Measurements from ENCODE around the gene RTL1. TPM values are rescaled to one million over a fixed set of nuclear protein-coding genes. Genes with fewer than 3 reads are reported as not detected.
A peak's percentile ranks its signal among the peaks of the same experiment; 100 is the strongest.

RTL1 gene
- polyA plus RNA-seq, 1 experiment = not detected

- CTCF ChIA-PET = interaction anchor here (0.6 to 2.4 kb wide), 2 partner anchors 9 to 231 kb away, joined by 3 to 7 read pairs; no protein-coding TSS in a partner anchor
- POLR2A ChIA-PET = no interaction called here
These were observed 65.6 kb downstream of the RTL1 start for GRCh38 chr14:100837805-100838350.

GRCh38 chr14:100836941-100837804 is 66.3 kb downstream of the RTL1 start:
- Histone ChIP-seq H3K9me3 (ENCODE audit: control insufficient read depth, insufficient read depth, low read length) (no peaks in the 10 kb centered on the region), H3K27me3 (ENCODE audit: control insufficient read depth, insufficient read depth, low read length) (no peaks in the 10 kb centered on the region), H3K27ac (ENCODE audit: low read depth, low read length) (peak overlapping the region; percentile 11), H3K4me3 (ENCODE audit: low read depth, low read length) (no peak overlapping the region)
- ChIA-PET POLR2A (no interaction called here), CTCF (interaction anchor here (0.6 kb wide), 1 partner anchor 230 kb away, joined by 3 read pairs; no protein-coding TSS in a partner anchor)
- no peak for TF ChIP-seq CTCF (IDR thresholded peaks at IDR 0.05; ENCODE audit: low read depth, low read length)
- DNase-seq (ENCODE audit: low read depth, low spot score) = no peak

More at GRCh38 chr14:100837805-100838350, 65.6 kb downstream of the RTL1 start:
- Histone ChIP-seq H3K9me3 (ENCODE audit: control insufficient read depth, insufficient read depth, low read length) (no peaks in the 10 kb centered on the region), H3K27me3 (ENCODE audit: control insufficient read depth, insufficient read depth, low read length) (no peaks in the 10 kb centered on the region), H3K27ac (ENCODE audit: low read depth, low read length) (peak overlapping the region; percentile 11), H3K4me3 (ENCODE audit: low read depth, low read length) (no peak overlapping the region)
- no peak for TF ChIP-seq CTCF (IDR thresholded peaks at IDR 0.05; ENCODE audit: low read depth, low read length)
- DNase-seq (ENCODE audit: low read depth, low spot score) = no peak

DNA sequence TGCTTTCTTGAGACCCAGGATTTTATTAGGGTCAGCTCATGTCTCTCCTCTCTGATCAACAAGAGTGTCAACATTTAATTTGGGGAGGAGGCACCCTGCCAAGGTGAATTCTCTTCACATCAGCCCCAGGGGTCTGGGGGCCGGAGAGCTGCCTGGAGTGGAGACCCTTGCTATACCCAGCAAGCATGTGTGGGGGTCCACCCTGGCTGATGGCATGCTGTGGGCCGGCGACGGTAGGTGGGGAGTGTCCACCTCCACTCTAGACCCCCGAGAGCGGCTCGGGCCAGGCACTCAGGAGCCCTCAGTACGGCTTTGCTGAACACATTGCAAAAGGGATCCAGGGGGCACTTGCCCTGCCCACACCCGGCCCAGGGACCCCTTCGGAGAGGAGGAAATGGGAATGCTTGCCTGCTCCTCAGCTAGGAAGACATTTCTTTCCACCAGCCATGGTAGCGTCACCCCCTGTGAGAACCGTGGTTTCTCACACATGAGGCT is 67.2 kb downstream of the RTL1 start:
- POLR2A ChIA-PET = no interaction called here

DNA sequence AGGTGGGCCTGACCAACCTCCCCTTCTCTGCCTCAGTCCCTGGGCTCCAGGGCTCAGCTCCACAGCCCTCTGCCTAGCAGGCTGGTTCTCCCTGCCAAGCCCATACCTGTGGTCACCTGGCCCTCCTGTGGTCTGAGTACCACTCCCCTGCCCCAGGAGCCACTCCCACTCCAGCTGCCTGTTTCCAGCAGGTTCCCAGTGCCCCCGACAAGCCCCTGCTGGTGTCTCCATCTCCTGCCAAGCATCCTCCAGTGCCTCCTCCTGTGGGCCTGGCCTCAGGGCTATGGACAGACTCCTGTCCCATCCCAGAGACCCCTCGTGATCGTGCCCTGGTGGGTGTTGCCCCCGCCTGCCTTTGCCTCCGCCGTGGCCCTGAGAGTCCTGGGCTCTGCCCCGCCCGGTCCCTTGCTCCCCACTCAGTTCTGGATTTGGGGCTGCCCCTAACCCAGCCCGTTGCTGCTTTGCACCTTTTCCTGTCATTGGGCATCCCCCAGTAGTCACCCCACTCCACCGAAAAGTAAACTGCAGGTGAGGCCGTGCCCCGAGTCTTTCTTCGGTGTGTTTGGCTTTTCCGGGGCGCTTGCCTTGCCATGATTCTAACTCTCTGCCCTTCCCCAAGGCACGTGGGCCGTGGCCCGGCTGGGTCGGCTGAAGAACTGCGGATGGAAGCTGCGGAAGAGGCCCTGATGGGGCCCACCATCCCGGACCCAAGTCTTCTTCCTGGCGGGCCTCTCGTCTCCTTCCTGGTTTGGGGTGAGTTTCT is 67.8 kb downstream of the RTL1 start:
- Histone ChIP-seq H3K27me3 (ENCODE audit: control insufficient read depth, insufficient read depth, low read length) (no peaks in the 10 kb centered on the region), H3K27ac (ENCODE audit: low read depth, low read length) (no peak overlapping the region), H3K9me3 (ENCODE audit: control insufficient read depth, insufficient read depth, low read length) (no peaks in the 10 kb centered on the region), H3K4me3 (ENCODE audit: low read depth, low read length) (no peak overlapping the region)
- CTCF ChIA-PET = no interaction called here
- TF ChIP-seq CTCF (IDR thresholded peaks at IDR 0.05; ENCODE audit: low read depth, low read length) = no peak
- no peak for DNase-seq (ENCODE audit: low read depth, low spot score)
- POLR2A ChIA-PET = no interaction called here

More for the DNA sequence above, 67.2 kb downstream of the RTL1 start:
- DNase-seq (ENCODE audit: low read depth, low spot score) = no peak
- Histone ChIP-seq H3K9me3 (ENCODE audit: control insufficient read depth, insufficient read depth, low read length) (no peaks in the 10 kb centered on the region), H3K27ac (ENCODE audit: low read depth, low read length) (no peak overlapping the region), H3K4me3 (ENCODE audit: low read depth, low read length) (no peak overlapping the region), H3K27me3 (ENCODE audit: control insufficient read depth, insufficient read depth, low read length) (no peaks in the 10 kb centered on the region)
- TF ChIP-seq CTCF (IDR thresholded peaks at IDR 0.05; ENCODE audit: low read depth, low read length) = no peak
- CTCF ChIA-PET = no interaction called here

Measured in AG04450 (cell line).